ENCODE results near the gene CD40. TPM values are rescaled to one million over a fixed set of nuclear protein-coding genes. Genes with fewer than 3 reads are reported as not detected.

Gene CD40
- total RNA-seq, 6 donors from 2014 or later = 15.7 to 32.5 (median 25.8) TPM

DNA sequence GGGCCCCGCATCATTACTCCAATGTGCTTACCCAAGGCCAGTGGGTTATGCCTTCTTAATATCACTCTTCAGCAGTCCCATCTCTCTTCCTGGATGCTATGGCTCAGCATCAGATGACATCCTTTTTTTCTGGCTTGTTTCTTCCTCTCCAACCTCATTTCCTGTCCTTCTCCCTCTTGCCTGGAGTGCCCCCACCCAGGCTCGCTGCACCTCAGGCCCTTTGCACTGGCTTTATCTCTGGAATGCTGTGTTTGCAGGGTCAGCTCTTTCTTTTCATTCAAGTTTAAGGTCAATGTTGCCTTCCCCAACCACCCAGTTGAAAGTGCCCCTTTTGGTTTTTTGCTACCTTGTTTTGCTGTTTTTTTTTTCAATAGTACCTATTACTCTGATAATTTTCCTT lies 36.7 kb downstream of the CD40 start:
- H3K4me3 ChIP-seq = no peak overlapping the region
- ATAC-seq (ENCODE audit: low FRiP score in 2 of 2) = no peak
- H3K27me3 ChIP-seq = peaks cover 0 to 5% (median 0%) of the 10 kb centered on the region in 4 donors
- H3K4me1 ChIP-seq = no peaks in the 10 kb centered on the region
- no peaks in the 10 kb centered on the region for H3K9me3 ChIP-seq
- WGBS, 2 donors = 57 to 63% methylated on average over 2 of the region's 2 CpGs
- H3K36me3 ChIP-seq = no peaks in the 10 kb centered on the region
- DNase-seq = no peak
- no peak overlapping the region for H3K27ac ChIP-seq
- TF ChIP-seq POLR2AphosphoS5 (IDR thresholded peaks at IDR 0.05) (no peak), EP300 (IDR thresholded peaks at IDR 0.05) (no peak), POLR2A (IDR thresholded peaks at IDR 0.05) (no peak)

DNA sequence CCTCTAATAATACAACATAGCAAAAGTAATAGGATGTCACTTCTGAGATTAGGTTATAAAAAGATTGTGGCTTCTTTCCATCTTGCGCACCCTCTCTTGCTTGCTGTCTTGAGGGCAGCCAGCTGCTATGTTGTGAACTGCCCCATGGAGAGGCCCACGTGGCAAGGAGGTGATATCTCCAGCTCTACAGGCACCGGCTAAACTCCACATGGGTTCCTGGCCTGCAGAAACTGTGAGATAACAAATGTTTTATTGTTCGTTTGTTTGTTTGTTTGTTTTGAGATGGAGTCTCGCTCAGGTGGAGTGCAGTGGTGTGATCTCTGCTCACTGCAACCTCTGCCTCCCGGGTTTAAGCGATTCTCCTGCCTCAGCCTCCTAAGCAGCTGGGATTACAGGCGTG lies 38.0 kb downstream of the CD40 start:
- Histone ChIP-seq H3K27me3 (peaks cover 0 to 5% (median 0%) of the 10 kb centered on the region in 4 donors), H3K4me3 (no peak overlapping the region), H3K9me3 (no peaks in the 10 kb centered on the region), H3K4me1 (no peaks in the 10 kb centered on the region), H3K27ac (no peak overlapping the region), H3K36me3 (no peaks in the 10 kb centered on the region)
- WGBS, 2 donors = 49 to 55% methylated on average over 8 of the region's 8 CpGs
- TF ChIP-seq EP300 (IDR thresholded peaks at IDR 0.05) = no peak
- TF ChIP-seq, protein P1, sequence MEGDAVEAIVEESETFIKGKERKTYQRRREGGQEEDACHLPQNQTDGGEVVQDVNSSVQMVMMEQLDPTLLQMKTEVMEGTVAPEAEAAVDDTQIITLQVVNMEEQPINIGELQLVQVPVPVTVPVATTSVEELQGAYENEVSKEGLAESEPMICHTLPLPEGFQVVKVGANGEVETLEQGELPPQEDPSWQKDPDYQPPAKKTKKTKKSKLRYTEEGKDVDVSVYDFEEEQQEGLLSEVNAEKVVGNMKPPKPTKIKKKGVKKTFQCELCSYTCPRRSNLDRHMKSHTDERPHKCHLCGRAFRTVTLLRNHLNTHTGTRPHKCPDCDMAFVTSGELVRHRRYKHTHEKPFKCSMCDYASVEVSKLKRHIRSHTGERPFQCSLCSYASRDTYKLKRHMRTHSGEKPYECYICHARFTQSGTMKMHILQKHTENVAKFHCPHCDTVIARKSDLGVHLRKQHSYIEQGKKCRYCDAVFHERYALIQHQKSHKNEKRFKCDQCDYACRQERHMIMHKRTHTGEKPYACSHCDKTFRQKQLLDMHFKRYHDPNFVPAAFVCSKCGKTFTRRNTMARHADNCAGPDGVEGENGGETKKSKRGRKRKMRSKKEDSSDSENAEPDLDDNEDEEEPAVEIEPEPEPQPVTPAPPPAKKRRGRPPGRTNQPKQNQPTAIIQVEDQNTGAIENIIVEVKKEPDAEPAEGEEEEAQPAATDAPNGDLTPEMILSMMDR (IDR thresholded peaks at IDR 0.05) = no peak
- no peak for TF ChIP-seq POLR2A (IDR thresholded peaks at IDR 0.05)
- TF ChIP-seq POLR2AphosphoS5 (IDR thresholded peaks at IDR 0.05) = no peak
- no peak for DNase-seq
- ATAC-seq (ENCODE audit: low FRiP score in 2 of 2) = no peak

DNA sequence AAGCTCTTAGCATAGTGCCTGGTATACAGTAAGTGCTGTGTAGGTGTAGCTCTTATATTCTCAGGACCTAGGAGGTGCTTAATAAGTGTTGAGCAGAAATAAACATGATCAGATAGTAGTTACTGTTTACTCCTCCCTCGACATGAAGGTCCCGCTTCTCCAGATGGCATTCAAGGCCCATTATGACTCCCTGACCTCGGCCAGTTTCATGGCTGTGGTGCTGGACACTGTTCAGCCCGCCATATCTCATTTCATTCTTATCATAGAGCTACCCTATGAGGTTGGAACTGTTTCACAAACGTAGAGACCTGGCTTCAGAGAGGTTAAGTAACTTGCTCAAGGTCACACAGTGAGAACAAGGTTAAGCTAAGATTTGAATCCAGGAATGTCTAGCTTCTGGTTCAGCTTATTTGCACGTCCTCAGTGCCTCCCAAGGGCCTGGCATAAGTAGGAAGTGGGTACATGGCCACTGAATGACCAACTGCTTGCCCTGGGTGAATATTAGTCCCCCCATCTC lies 39.0 kb downstream of the CD40 start:
- DNase-seq (no peak), ATAC-seq (ENCODE audit: low FRiP score in 2 of 2) (no peak)
- Histone ChIP-seq H3K4me3 (no peak overlapping the region), H3K4me1 (no peaks in the 10 kb centered on the region), H3K27ac (no peak overlapping the region), H3K27me3 (peaks cover 0 to 5% (median 0%) of the 10 kb centered on the region in 4 donors), H3K9me3 (no peaks in the 10 kb centered on the region), H3K36me3 (no peaks in the 10 kb centered on the region)
- 73 to 77% methylated on average over 6 of the region's 6 CpGs for WGBS, 2 donors
- TF ChIP-seq POLR2AphosphoS5 (IDR thresholded peaks at IDR 0.05) (no peak), POLR2A (IDR thresholded peaks at IDR 0.05) (no peak), EP300 (IDR thresholded peaks at IDR 0.05) (no peak)
- TF ChIP-seq, protein P1 (IDR thresholded peaks at IDR 0.05) = no peak

DNA sequence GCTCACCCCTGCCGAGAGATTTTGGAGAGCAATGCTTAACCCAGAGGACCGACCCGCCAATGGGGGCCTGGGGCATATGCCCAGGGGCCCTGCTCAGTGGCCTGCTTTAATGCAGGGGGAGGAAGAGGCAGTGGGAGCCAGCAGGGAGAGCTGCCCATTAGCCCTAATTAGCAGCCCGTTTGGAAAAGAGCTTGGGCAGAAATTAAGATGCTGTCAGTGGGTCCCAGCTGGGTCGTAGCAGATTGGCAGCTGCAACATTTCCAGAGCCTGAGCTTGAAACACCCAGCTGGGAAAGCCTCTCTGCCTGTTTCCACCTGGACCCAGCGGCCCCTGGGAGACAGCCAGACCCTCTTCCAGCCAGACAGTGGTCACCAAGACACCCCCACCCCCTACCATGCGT lies 39.5 kb downstream of the CD40 start:
- H3K36me3 ChIP-seq = no peaks in the 10 kb centered on the region
- no peaks in the 10 kb centered on the region for H3K9me3 ChIP-seq
- peaks cover 0 to 5% (median 0%) of the 10 kb centered on the region in 4 donors for H3K27me3 ChIP-seq
- ATAC-seq (ENCODE audit: low FRiP score in 2 of 2) (peak in 1 of 2 donors; percentile 19), DNase-seq (no peak)
- no peak overlapping the region for H3K4me3 ChIP-seq
- no peak for TF ChIP-seq POLR2A (IDR thresholded peaks at IDR 0.05)
- TF ChIP-seq, protein P1 (IDR thresholded peaks at IDR 0.05) = no peak
- no peak for TF ChIP-seq EP300 (IDR thresholded peaks at IDR 0.05)
- no peaks in the 10 kb centered on the region for H3K4me1 ChIP-seq
- no peak overlapping the region for H3K27ac ChIP-seq
- WGBS, 2 donors = 57 to 58% methylated on average over 6 of the region's 7 CpGs

DNA sequence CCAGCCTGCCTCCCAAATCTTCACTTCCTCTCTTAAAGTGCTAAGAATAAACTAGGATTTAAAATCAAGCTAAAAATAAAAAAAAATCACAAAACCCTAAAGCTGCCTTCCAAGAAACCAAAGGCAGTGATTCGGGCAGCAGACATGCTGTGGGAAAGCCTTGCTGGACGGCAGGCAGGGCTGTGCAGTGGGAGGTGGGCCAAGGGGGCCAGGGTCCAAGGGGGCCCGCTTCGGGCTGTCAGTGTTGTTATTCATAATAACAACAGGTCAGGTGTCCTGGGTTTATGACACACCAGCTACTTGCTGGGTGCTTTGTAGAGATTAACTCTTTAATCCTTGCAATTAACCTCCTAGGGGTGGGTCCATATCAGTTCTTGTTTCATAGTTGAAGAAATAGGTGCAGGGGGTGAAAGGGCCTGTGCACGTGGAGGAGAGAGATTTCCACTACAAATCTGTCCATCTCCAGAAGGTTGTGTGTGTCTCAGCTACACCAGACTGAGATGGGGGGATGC lies 40.4 kb downstream of the CD40 start:
- no peaks in the 10 kb centered on the region for H3K9me3 ChIP-seq
- H3K27ac ChIP-seq = no peak overlapping the region
- no peak overlapping the region for H3K4me3 ChIP-seq
- no peak for TF ChIP-seq EP300 (IDR thresholded peaks at IDR 0.05)
- TF ChIP-seq POLR2A (IDR thresholded peaks at IDR 0.05) = no peak
- TF ChIP-seq, protein P1 (IDR thresholded peaks at IDR 0.05) = no peak
- no peak for TF ChIP-seq POLR2AphosphoS5 (IDR thresholded peaks at IDR 0.05)
- no peaks in the 10 kb centered on the region for H3K36me3 ChIP-seq
- ATAC-seq (ENCODE audit: low FRiP score in 2 of 2) (no peak), DNase-seq (no peak)
- 37 to 39% methylated on average over 5 of the region's 5 CpGs for WGBS, 2 donors
- H3K4me1 ChIP-seq = no peaks in the 10 kb centered on the region
- H3K27me3 ChIP-seq = peaks cover 0 to 5% (median 0%) of the 10 kb centered on the region in 4 donors

Measured in upper lobe of left lung (tissue), 6 donors.